HepG2 (cell line): ENCODE results near the gene GNB3. TPM values are rescaled to one million over a fixed set of nuclear protein-coding genes. Genes with fewer than 3 reads are reported as not detected.

Source experiments
- ATAC-seq: fragments of 200-7000 bp; cut with Tn5 transposase; 3 replicates; pipeline ENCODE4 v1.9.1; 2020; ENCODE audit warnings: mild to moderate bottlenecking, moderate library complexity
- BruUV-seq: library from RNA; stranded (reverse); fragments of 400-500 nt; replicated peaks from 2 replicates; lab custom pipeline; 2021; lab: Mats Ljungman, UMichigan
- CTCF ChIA-PET: fragments of 300-600 bp; formaldehyde crosslinking; extraction: SDS; loops from one replicate; lab custom pipeline; 2021; ENCODE audit warnings: low total read pairs, inconsistent platforms, low intra/inter-chr PET ratio; lab: Yijun Ruan, JAX
- POLR2A ChIA-PET: fragments of 350-600 bp; sonication (Branson Sonifier 250); formaldehyde crosslinking; loops from one replicate; lab custom pipeline; 2020; ENCODE audit warnings: antibody characterized with exemption, inconsistent platforms; lab: Yijun Ruan, JAX
- DNase-seq: peaks from one replicate; pipeline ENCODE4 v3.0.0-alpha.2; 2015; ENCODE audit warnings: low spot score
- FAIRE-seq: peaks from 3 replicates; lab custom pipeline; 2011; peaks lifted over from hg19 to GRCh38; lab: Jason Lieb, UNC
- H2AFZ ChIP-seq: one replicate; pipeline ENCODE4 v1.6.1; 2011; ENCODE audit warnings: low read length, inconsistent platforms
- H3K27ac ChIP-seq: fragments of 300-600 bp; 3 replicates; pipeline ENCODE4 v1.8.0; 2011; ENCODE audit warnings: mixed run types, mild to moderate bottlenecking, mixed read lengths, low read length, inconsistent platforms; ENCODE audit not compliant: insufficient read depth; ENCODE audit errors: extremely low read length
- H3K27me3 ChIP-seq, 2 experiments: fragments of 200-600 bp in 1 of 2; 2 replicates in 1 of 2; 3 replicates in 1 of 2; pipeline versions ENCODE4 v1.6.0 to v1.8.0; 2011; ENCODE audit warnings: low read length in 2 of 2, mild to moderate bottlenecking in 2 of 2, moderate library complexity in 2 of 2, inconsistent platforms in 1 of 2; ENCODE audit not compliant: insufficient read depth in 2 of 2, control insufficient read depth in 1 of 2
- H3K36me3 ChIP-seq, 2 experiments: fragments of 200-600 bp in 1 of 2; replicated peaks in 1 of 2; 2 replicates in 1 of 2; 3 replicates in 1 of 2; pipeline versions ENCODE4 v1.5.1 to v1.8.0; 2011; ENCODE audit warnings: low read length in 2 of 2, inconsistent platforms in 1 of 2; ENCODE audit not compliant: insufficient read depth in 2 of 2, control insufficient read depth in 1 of 2
- H3K4me1 ChIP-seq: 2 replicates; pipeline ENCODE4 v1.5.1; 2012; ENCODE audit warnings: low read length, inconsistent platforms; ENCODE audit not compliant: insufficient read depth
- H3K4me2 ChIP-seq: 2 replicates; pipeline ENCODE4 v1.6.0; 2011; ENCODE audit warnings: low read depth, low read length, inconsistent platforms
- H3K4me3 ChIP-seq, 3 experiments: fragments of 200-600 bp in 1 of 3; sonication (generic), shearing (Covaris generic) in 1 of 3; replicated peaks in 1 of 3; 2 replicates each; pipeline ENCODE4 v1.5.1; 2011 to 2016; ENCODE audit warnings: low read length in 3 of 3, inconsistent platforms in 2 of 3, low read depth in 2 of 3, mild to moderate bottlenecking in 2 of 3, control low read depth in 1 of 3, mixed read lengths in 1 of 3; ENCODE audit not compliant: insufficient read depth in 1 of 3
- H3K79me2 ChIP-seq: one replicate; pipeline ENCODE4 v1.6.1; 2011; ENCODE audit warnings: low read length, inconsistent platforms; ENCODE audit not compliant: insufficient read depth
- H3K9ac ChIP-seq: 2 replicates; pipeline ENCODE4 v1.6.0; 2011; ENCODE audit warnings: mild to moderate bottlenecking, low read depth, low read length, inconsistent platforms; ENCODE audit not compliant: insufficient read depth
- H3K9me3 ChIP-seq: 2 replicates; pipeline ENCODE4 v1.5.1; 2012; ENCODE audit warnings: mild to moderate bottlenecking, low read length
- H4K20me1 ChIP-seq: 2 replicates; pipeline ENCODE4 v1.6.0; 2011; ENCODE audit warnings: inconsistent platforms, mild to moderate bottlenecking, low read length, moderate library complexity; ENCODE audit not compliant: insufficient read depth
- AGO1 ChIP-seq: fragments of 200-400 bp; formaldehyde crosslinking; IDR thresholded peaks from 2 replicates; pipeline ENCODE4 v1.6.1; 2017; ENCODE audit warnings: mild to moderate bottlenecking, low read depth, low read length, moderate library complexity; ENCODE audit not compliant: poor library complexity, severe bottlenecking
- ATF1 ChIP-seq: IDR thresholded peaks from 2 replicates; pipeline ENCODE4 v1.6.1; 2016; ENCODE audit warnings: mild to moderate bottlenecking, control low read depth
- CCDC6 ChIP-seq: sonication (generic); formaldehyde crosslinking; IDR thresholded peaks from 2 replicates; pipeline ENCODE4 v1.8.1; 2022; ENCODE audit warnings: mild to moderate bottlenecking, missing genetic modification reagents, moderate library complexity
- ESRRA ChIP-seq: sonication (generic); formaldehyde crosslinking; IDR thresholded peaks from 2 replicates; pipeline ENCODE4 v1.5.1; 2020; ENCODE audit warnings: mild to moderate bottlenecking, low read depth, missing genetic modification reagents
- FOXA1 ChIP-seq, 2 experiments: fragments of 450-650 bp in 1 of 2; sonication (generic) in 1 of 2; formaldehyde crosslinking in 1 of 2; IDR thresholded peaks; 2 replicates each; pipeline versions ENCODE4 v1.4.0 to v1.6.1; 2016 to 2020; ENCODE audit warnings: missing genetic modification reagents in 1 of 2
- FOXP1 ChIP-seq, 2 experiments: fragments of 450-650 bp in 1 of 2; IDR thresholded peaks; 2 replicates each; pipeline ENCODE4 v1.6.1; 2017 to 2018; ENCODE audit warnings: antibody characterized with exemption in 1 of 2
- HDAC1 ChIP-seq: sonication (generic); formaldehyde crosslinking; IDR thresholded peaks from 2 replicates; pipeline ENCODE4 v1.5.1; 2020; ENCODE audit warnings: mild to moderate bottlenecking, missing genetic modification reagents
- HNRNPLL ChIP-seq: fragments of 200-400 bp; formaldehyde crosslinking; IDR thresholded peaks from 2 replicates; pipeline ENCODE4 v1.6.1; 2017; ENCODE audit warnings: mild to moderate bottlenecking, low read depth, low read length; ENCODE audit not compliant: poor library complexity, severe bottlenecking
- KAT8 ChIP-seq: IDR thresholded peaks from 2 replicates; pipeline ENCODE4 v1.6.1; 2016; ENCODE audit warnings: missing genetic modification reagents, missing compliant biosample characterization
- PCBP1 ChIP-seq: fragments of 200-400 bp; formaldehyde crosslinking; IDR thresholded peaks from 2 replicates; pipeline ENCODE4 v1.6.1; 2017; ENCODE audit warnings: mild to moderate bottlenecking, low read depth, low read length, borderline replicate concordance
- PCBP2 ChIP-seq: fragments of 200-400 bp; formaldehyde crosslinking; optimal IDR thresholded peaks from 2 replicates; pipeline ENCODE3; 2018; ENCODE audit warnings: low read length, low read depth; ENCODE audit not compliant: poor library complexity, severe bottlenecking
- THRA ChIP-seq: sonication (generic); formaldehyde crosslinking; IDR thresholded peaks from 2 replicates; pipeline ENCODE4 v1.4.0; 2020; ENCODE audit warnings: missing genetic modification reagents, borderline replicate concordance
- ZNF160 ChIP-seq: sonication (generic); formaldehyde crosslinking; IDR thresholded peaks from 2 replicates; pipeline ENCODE4 v1.8.0; 2022; ENCODE audit warnings: mild to moderate bottlenecking, inconsistent platforms, missing genetic modification reagents
- ZNF784 ChIP-seq: sonication (generic); formaldehyde crosslinking; IDR thresholded peaks from 2 replicates; pipeline ENCODE4 v1.5.1; 2020; ENCODE audit warnings: missing genetic modification reagents, mild to moderate bottlenecking, borderline replicate concordance
- ZNF839 ChIP-seq: sonication (generic); formaldehyde crosslinking; IDR thresholded peaks from 2 replicates; pipeline ENCODE4 v1.4.0; 2020; ENCODE audit warnings: missing genetic modification reagents, mild to moderate bottlenecking, borderline replicate concordance
- ZSCAN30 ChIP-seq: sonication (generic); formaldehyde crosslinking; IDR thresholded peaks from 2 replicates; pipeline ENCODE4 v1.5.0; 2020; ENCODE audit warnings: mild to moderate bottlenecking, missing genetic modification reagents
- ZSCAN31 ChIP-seq: sonication (generic); formaldehyde crosslinking; IDR thresholded peaks from 2 replicates; pipeline ENCODE4 v1.5.0; 2020; ENCODE audit warnings: low read depth, mild to moderate bottlenecking, missing genetic modification reagents
- WGBS: methylation state at CpG from one replicate; pipeline ENCODE4 v1.1.6; 2017; ENCODE audit warnings: low lambda C conversion rate; 5-methylcytosine and 5-hydroxymethylcytosine counted together
- in situ Hi-C: cut with HindIII; loops from 2 replicates; pipeline ENCODE4 v1.10.0; 2017; ENCODE audit warnings: low pct_unique_long_range_greater_than_20kb; ENCODE audit not compliant: extremely low pct_ligation_motif_present
- intact Hi-C: fragments of 100-400 bp; cut with micrococcal nuclease; formaldehyde crosslinking; loops from one replicate; pipeline ENCODE4 v1.10.0; 2022; ENCODE audit not compliant: unreplicated experiment
- polyA plus RNA-seq, 8 experiments: library from polyadenylated mRNA; depleted of rRNA in 3 of 8; stranded (reverse) in 7 of 8; unstranded in 1 of 8; fragments of >200 nt; fragmentation: Illumina TruSeq in 4 of 8; extraction: Trizol in 4 of 8; gene quantifications; 2 replicates each; pipeline versions ENCODE4 v1.2.1 to v1.2.3, GENCODE V29; 2011 to 2016; ENCODE audit warnings: low read depth in 4 of 8, missing spikeins in 1 of 8, mixed read lengths in 1 of 8; ENCODE audit not compliant: insufficient read depth in 1 of 8
- total RNA-seq, 5 experiments: library from RNA; depleted of rRNA; stranded (reverse); fragments of >200 nt; fragmentation: Illumina TruSeq; extraction: Trizol; gene quantifications; 2 replicates each; pipeline ENCODE4 v1.2.3, GENCODE V29; 2016; ENCODE audit warnings: low read depth in 1 of 5
- TF ChIP-seq, protein P1 (sequence below): sonication (generic); formaldehyde crosslinking; conservative IDR thresholded peaks from 2 replicates; pipeline ENCODE4 v1.8.0; 2022; ENCODE audit warnings: mild to moderate bottlenecking, moderate library complexity, missing genetic modification reagents
- TF ChIP-seq, protein P2 (sequence below): IDR thresholded peaks from 2 replicates; pipeline ENCODE4 v1.6.1; 2016; ENCODE audit warnings: low read depth, borderline replicate concordance

GNB3 gene
- total and polyA plus RNA-seq, 2 of the 13 experiments (the other 11 are each of a cell fraction or from before 2014, with no cell fraction given), result 1.3 to 3.6 TPM

- Histone ChIP-seq H3K36me3 (no peaks in the 10 kb centered on the region), H3K4me1 (peaks cover 42% of the 10 kb centered on the region), H3K79me2 (no peaks in the 10 kb centered on the region), H3K4me3 (peak within 1 kb of the TSS in 2 of 3 experiments; percentile 45 to 60; a peak in 3 of 6 replicates), H3K27ac (no peak within 1 kb of the TSS), H4K20me1 (no peaks in the 10 kb centered on the region), H3K9ac (peak within 1 kb of the TSS; percentile 31; the same call in 1 of the 2 replicates), H3K4me2 (peak within 1 kb of the TSS; percentile 72), H2AFZ (no peak within 1 kb of the TSS), H3K27me3 (peaks cover 5 to 29% of the 10 kb centered on the region in 2 experiments; a peak in 4 of 5 replicates), H3K9me3 (no peaks in the 10 kb centered on the region)
- BruUV-seq, result no TSS peak
- DNase-seq (no peak), FAIRE-seq (no peak), ATAC-seq (peak; percentile 32)
- intact Hi-C loops (loop anchor here (10.0 kb wide), 1 partner anchor 207 kb away; no protein-coding TSS in a partner anchor), in situ Hi-C loops (no loop called here)
- ChIA-PET POLR2A (interaction anchor here (0.8 to 2.0 kb wide), 3 partner anchors 8 to 69 kb away, joined by 3 to 13 read pairs (median 4); partner anchors contain the start of gene MLF2), CTCF (no interaction called here)
- 6% methylated on average over 23 of the region's 28 CpGs for WGBS
- TF ChIP-seq CCDC6 (CRISPR knock-in tag), result no peak
- TF ChIP-seq PCBP1, result peak; percentile 69; the same call in 1 of the 2 replicates
- peak; percentile 34 for TF ChIP-seq HNRNPLL
- no peak for TF ChIP-seq THRA
- no peak for TF ChIP-seq KAT8 (CRISPR knock-in tag)
- no peak for TF ChIP-seq ZNF160 (CRISPR knock-in tag)
- TF ChIP-seq ZSCAN30 (CRISPR knock-in tag), result no peak
- TF ChIP-seq ZSCAN31 (CRISPR knock-in tag), result no peak
- TF ChIP-seq ESRRA (CRISPR knock-in tag), result no peak
- no peak for TF ChIP-seq FOXA1 (IDR thresholded peaks at IDR 0.05)
- no peak for TF ChIP-seq FOXA1 (CRISPR knock-in tag; IDR thresholded peaks at IDR 0.05)
- TF ChIP-seq FOXP1 (IDR thresholded peaks at IDR 0.05), result no peak
- TF ChIP-seq FOXP1 (CRISPR knock-in tag; IDR thresholded peaks at IDR 0.05), result no peak
- TF ChIP-seq HDAC1 (CRISPR knock-in tag), result no peak
- TF ChIP-seq PCBP2, result peak; percentile 52
- TF ChIP-seq ZNF839 (CRISPR knock-in tag), result no peak
- peak; percentile 27; the same call in 1 of the 2 replicates for TF ChIP-seq ZNF784 (CRISPR knock-in tag)
- TF ChIP-seq, protein P1, sequence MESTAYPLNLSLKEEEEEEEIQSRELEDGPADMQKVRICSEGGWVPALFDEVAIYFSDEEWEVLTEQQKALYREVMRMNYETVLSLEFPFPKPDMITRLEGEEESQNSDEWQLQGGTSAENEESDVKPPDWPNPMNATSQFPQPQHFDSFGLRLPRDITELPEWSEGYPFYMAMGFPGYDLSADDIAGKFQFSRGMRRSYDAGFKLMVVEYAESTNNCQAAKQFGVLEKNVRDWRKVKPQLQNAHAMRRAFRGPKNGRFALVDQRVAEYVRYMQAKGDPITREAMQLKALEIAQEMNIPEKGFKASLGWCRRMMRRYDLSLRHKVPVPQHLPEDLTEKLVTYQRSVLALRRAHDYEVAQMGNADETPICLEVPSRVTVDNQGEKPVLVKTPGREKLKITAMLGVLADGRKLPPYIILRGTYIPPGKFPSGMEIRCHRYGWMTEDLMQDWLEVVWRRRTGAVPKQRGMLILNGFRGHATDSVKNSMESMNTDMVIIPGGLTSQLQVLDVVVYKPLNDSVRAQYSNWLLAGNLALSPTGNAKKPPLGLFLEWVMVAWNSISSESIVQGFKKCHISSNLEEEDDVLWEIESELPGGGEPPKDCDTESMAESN (CRISPR knock-in tag), result no peak
- no peak for TF ChIP-seq ATF1 (CRISPR knock-in tag)
- peak; percentile 91 for TF ChIP-seq AGO1
- TF ChIP-seq, protein P2, sequence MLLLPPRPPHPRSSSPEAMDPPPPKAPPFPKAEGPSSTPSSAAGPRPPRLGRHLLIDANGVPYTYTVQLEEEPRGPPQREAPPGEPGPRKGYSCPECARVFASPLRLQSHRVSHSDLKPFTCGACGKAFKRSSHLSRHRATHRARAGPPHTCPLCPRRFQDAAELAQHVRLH (CRISPR knock-in tag), result no peak
These were observed 18.9 kb upstream of the GNB3 start, which contains the start of gene GPR162 for GRCh38 chr12:6821591-6822425. Gene GPR162 (plus strand): TSS chr12:6821821. CDS start chr12:6823899, 2,078 bp downstream.
